ENCODE measurements around the gene MMP24. TPM values are rescaled to one million over a fixed set of nuclear protein-coding genes. Genes with fewer than 3 reads are reported as not detected.

Gene MMP24
- total and polyA plus RNA-seq, 2 of the 13 experiments (the other 11 are each of a cell fraction or from before 2014, with no cell fraction given): 0.29 to 0.35 TPM

DNA sequence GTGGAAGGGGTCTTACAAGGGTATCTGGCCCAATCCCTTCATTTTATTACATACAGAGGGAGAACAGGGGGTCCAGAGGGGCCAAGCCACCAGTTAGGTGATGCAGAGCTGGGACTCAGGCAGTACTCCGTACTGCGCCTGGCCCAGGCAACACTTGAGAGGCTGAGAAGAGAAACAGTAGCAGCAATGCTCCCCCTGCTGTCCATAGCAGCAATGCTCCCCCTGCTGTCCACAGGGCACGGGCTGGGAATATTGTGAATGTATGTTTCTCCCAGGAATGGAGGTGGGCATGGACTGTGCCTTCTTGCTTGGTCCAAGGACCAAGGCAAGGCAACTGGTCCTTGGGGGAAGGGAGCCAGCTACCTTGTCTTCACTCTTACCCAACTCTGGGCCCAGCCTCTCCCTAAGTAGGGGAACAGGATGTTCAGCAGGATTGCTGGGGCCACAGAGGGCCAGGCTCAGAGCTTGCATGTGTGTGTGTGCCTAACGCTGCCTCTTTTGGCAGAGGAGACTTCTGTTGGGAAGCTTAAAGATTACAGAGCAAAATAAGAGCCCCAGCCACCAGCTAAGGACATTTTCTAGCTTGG is 80.5 kb downstream of the MMP24 start (continued):
- TF ChIP-seq HOXA5 (CRISPR knock-in tag; IDR thresholded peaks at IDR 0.05) (no peak), NFKB2 (CRISPR knock-in tag; IDR thresholded peaks at IDR 0.05; ENCODE audit: borderline replicate concordance) (0 out of 2 replicates have a peak, but pooled peaks have one; percentile 49), ZNF567 (CRISPR knock-in tag; IDR thresholded peaks at IDR 0.05; ENCODE audit: borderline replicate concordance) (peak; percentile 36; the same call in 1 of the 2 replicates), HMGA1 (CRISPR knock-in tag; conservative IDR thresholded peaks at IDR 0.05) (no peak), ZNF549 (CRISPR knock-in tag; IDR thresholded peaks at IDR 0.05) (no peak), SRY (CRISPR knock-in tag; IDR thresholded peaks at IDR 0.05) (no peak), CBX5 (CRISPR knock-in tag; IDR thresholded peaks at IDR 0.05; ENCODE audit: borderline replicate concordance) (peak; percentile 39; the same call in 1 of the 2 replicates), SALL2 (CRISPR knock-in tag; IDR thresholded peaks at IDR 0.05) (no peak; the same call in none of the 2 replicates), ZNF331 (CRISPR knock-in tag; IDR thresholded peaks at IDR 0.05) (0 out of 2 replicates have a peak, but pooled peaks have one; percentile 53), HNRNPLL (IDR thresholded peaks at IDR 0.05; ENCODE audit: low read depth, low read length, poor library complexity, severe bottlenecking) (no peak), ZSCAN31 (CRISPR knock-in tag; IDR thresholded peaks at IDR 0.05; ENCODE audit: low read depth) (no peak), ATF1 (CRISPR knock-in tag; IDR thresholded peaks at IDR 0.05) (no peak), ZNF333 (CRISPR knock-in tag; IDR thresholded peaks at IDR 0.05; ENCODE audit: borderline replicate concordance) (no peak; the same call in 1 of the 2 replicates), ZNF230 (CRISPR knock-in tag; IDR thresholded peaks at IDR 0.05) (no peak), NR2F1 (CRISPR knock-in tag; IDR thresholded peaks at IDR 0.05) (0 out of 4 replicates have a peak, but pooled peaks of 1 of the 2 experiments have one; percentile 10), ZNF644 (CRISPR knock-in tag; IDR thresholded peaks at IDR 0.05; ENCODE audit: low read depth) (peak; percentile 39; the same call in 1 of the 2 replicates), ZNF335 (CRISPR knock-in tag; IDR thresholded peaks at IDR 0.05) (no peak), SIX4 (CRISPR knock-in tag; IDR thresholded peaks at IDR 0.05) (no peak; the same call in 1 of the 2 replicates), PRMT3 (CRISPR knock-in tag; IDR thresholded peaks at IDR 0.05; ENCODE audit: borderline replicate concordance, low read depth) (no peak)
- TF ChIP-seq, protein P1, sequence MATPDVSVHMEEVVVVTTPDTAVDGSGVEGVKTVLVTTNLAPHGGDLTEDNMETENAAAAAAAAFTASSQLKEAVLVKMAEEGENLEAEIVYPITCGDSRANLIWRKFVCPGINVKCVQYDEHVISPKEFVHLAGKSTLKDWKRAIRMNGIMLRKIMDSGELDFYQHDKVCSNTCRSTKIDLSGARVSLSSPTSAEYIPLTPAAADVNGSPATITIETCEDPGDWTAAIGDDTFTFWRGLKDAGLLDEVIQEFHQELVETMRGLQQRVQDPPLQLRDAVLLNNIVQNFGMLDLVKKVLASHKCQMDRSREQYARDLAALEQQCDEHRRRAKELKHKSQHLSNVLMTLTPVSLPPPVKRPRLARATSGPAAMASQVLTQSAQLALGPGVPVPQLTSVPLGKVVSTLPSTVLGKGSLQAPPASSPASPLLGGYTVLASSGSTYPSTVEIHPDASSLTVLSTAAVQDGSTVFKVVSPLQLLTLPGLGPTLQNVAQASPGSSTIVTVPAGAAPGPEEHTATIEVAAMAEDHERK (CRISPR knock-in tag; IDR thresholded peaks at IDR 0.05; ENCODE audit: low read depth): no peak
- TF ChIP-seq, protein P2, sequence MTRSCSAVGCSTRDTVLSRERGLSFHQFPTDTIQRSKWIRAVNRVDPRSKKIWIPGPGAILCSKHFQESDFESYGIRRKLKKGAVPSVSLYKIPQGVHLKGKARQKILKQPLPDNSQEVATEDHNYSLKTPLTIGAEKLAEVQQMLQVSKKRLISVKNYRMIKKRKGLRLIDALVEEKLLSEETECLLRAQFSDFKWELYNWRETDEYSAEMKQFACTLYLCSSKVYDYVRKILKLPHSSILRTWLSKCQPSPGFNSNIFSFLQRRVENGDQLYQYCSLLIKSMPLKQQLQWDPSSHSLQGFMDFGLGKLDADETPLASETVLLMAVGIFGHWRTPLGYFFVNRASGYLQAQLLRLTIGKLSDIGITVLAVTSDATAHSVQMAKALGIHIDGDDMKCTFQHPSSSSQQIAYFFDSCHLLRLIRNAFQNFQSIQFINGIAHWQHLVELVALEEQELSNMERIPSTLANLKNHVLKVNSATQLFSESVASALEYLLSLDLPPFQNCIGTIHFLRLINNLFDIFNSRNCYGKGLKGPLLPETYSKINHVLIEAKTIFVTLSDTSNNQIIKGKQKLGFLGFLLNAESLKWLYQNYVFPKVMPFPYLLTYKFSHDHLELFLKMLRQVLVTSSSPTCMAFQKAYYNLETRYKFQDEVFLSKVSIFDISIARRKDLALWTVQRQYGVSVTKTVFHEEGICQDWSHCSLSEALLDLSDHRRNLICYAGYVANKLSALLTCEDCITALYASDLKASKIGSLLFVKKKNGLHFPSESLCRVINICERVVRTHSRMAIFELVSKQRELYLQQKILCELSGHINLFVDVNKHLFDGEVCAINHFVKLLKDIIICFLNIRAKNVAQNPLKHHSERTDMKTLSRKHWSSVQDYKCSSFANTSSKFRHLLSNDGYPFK (CRISPR knock-in tag; IDR thresholded peaks at IDR 0.05; ENCODE audit: borderline replicate concordance): peak; percentile 38; the same call in 1 of the 2 replicates
- TF ChIP-seq, protein P3, sequence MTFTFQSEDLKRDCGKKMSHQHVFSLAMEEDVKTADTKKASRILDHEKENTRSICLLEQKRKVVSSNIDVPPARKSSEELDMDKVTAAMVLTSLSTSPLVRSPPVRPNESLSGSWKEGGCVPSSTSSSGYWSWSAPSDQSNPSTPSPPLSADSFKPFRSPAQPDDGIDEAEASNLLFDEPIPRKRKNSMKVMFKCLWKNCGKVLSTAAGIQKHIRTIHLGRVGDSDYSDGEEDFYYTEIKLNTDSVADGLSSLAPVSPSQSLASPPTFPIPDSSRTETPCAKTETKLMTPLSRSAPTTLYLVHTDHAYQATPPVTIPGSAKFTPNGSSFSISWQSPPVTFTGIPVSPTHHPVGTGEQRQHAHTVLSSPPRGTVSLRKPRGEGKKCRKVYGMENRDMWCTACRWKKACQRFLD (CRISPR knock-in tag; IDR thresholded peaks at IDR 0.05; ENCODE audit: borderline replicate concordance): 0 out of 2 replicates have a peak, but pooled peaks have one; percentile 73

Measured in HepG2 (cell line).